Kidney (tissue), 14 donors: Measurements from ENCODE around the gene DVL1. TPM values are rescaled to one million over a fixed set of nuclear protein-coding genes. Genes with fewer than 3 reads are reported as not detected.

ENCODE experiments used
- DNase-seq, 5 donors: peaks; one replicate each; pipeline ENCODE4 v3.0.0-alpha.2; 2013 to 2020
- FAIRE-seq: peaks from 2 replicates; lab custom pipeline; 2012; peaks lifted over from hg19 to GRCh38; lab: Jason Lieb, UNC
- H3K27ac ChIP-seq, 2 donors: one replicate each; pipeline ENCODE4 v1.7.0; 2013; ENCODE audit warnings: low read depth in 2 of 2, low read length in 2 of 2, inconsistent platforms in 1 of 2
- H3K27me3 ChIP-seq: one replicate; pipeline ENCODE4 v1.7.1; 2013; ENCODE audit warnings: low read length, inconsistent platforms; ENCODE audit not compliant: control insufficient read depth, insufficient read depth
- H3K36me3 ChIP-seq, 3 donors: one replicate each; pipeline versions ENCODE4 v1.7.0 to v1.7.1; 2013; ENCODE audit warnings: low read length in 3 of 3, control low read depth in 1 of 3, inconsistent platforms in 1 of 3; ENCODE audit not compliant: insufficient read depth in 3 of 3, control insufficient read depth in 2 of 3
- H3K4me1 ChIP-seq, 3 donors: one replicate each; pipeline versions ENCODE4 v1.7.0 to v1.7.1; 2013; ENCODE audit warnings: low read length in 3 of 3, inconsistent platforms in 1 of 3, low read depth in 1 of 3; ENCODE audit not compliant: control insufficient read depth in 2 of 3, insufficient read depth in 2 of 3
- H3K4me3 ChIP-seq, 3 donors: one replicate each; pipeline versions ENCODE4 v1.7.0 to v1.8.1; 2013; ENCODE audit warnings: low read length in 3 of 3, control low read depth in 1 of 3, inconsistent platforms in 1 of 3
- H3K9ac ChIP-seq, 3 donors: one replicate each; pipeline versions ENCODE4 v1.7.0 to v1.7.1; 2013; ENCODE audit warnings: low read length in 3 of 3, control low read depth in 1 of 3, inconsistent platforms in 1 of 3
- H3K9me3 ChIP-seq, 3 donors: one replicate each; pipeline versions ENCODE4 v1.7.0 to v1.7.1; 2013; ENCODE audit warnings: low read length in 3 of 3, control low read depth in 1 of 3, inconsistent platforms in 1 of 3; ENCODE audit not compliant: control insufficient read depth in 2 of 3, insufficient read depth in 1 of 3
- CTCF ChIP-seq: IDR thresholded peaks from 3 replicates; pipeline ENCODE4 v1.5.1; 2012; ENCODE audit warnings: mild to moderate bottlenecking, moderate library complexity, borderline replicate concordance; ENCODE audit not compliant: insufficient read depth; ENCODE audit errors: extremely low read depth
- intact Hi-C: fragments of 100-400 bp; cut with DNase I; formaldehyde crosslinking; loops from one replicate; pipeline ENCODE4 v1.11.1; 2022
- polyA plus RNA-seq: library from polyadenylated mRNA; stranded (reverse); fragments of 350-450 nt; fragmentation: Illumina TruSeq; extraction: RNeasy Lipid Tissue Mini Kit (QIAGEN cat#74804); gene quantifications from one replicate; pipeline ENCODE4 v1.2.3, GENCODE V29; 2014; ENCODE audit warnings: low read depth, low replicate concordance; ENCODE audit not compliant: insufficient read depth
- total RNA-seq: library from RNA; stranded (reverse); fragmentation: NEBNext Ultra II Directional; extraction: Animal tissue kit (Norgen Biotek cat#: 25700); gene quantifications from one replicate; pipeline ENCODE4 v1.2.1, GENCODE V29; 2021
- donor health status: control.
- donor health status: control.
- donor health status: control.
- donor health status: control.
- donor health status: control.
- donor health status: DM: yes; HTN: yes; CAD: no.
- donor health status: Normal renal cell carcinoma (clear cell type).

The DVL1 gene
- total and polyA plus RNA-seq, 2 donors from 2014 or later, result 32.5 to 55.0 TPM

- H3K4me3 ChIP-seq, result no peak overlapping the region
- no peak for FAIRE-seq
- no peak overlapping the region for H3K27ac ChIP-seq
- no peaks in the 10 kb centered on the region for H3K36me3 ChIP-seq
- no peak for TF ChIP-seq CTCF
- peak in 1 of 5 donors; percentile 58 for DNase-seq
- no peak overlapping the region for H3K9ac ChIP-seq
- H3K27me3 ChIP-seq, result no peaks in the 10 kb centered on the region
- intact Hi-C loops, result no loop called here
- H3K9me3 ChIP-seq, result peaks cover 0 to 2% (median 0%) of the 10 kb centered on the region in 3 donors
- H3K4me1 ChIP-seq, result peaks cover 0 to 21% (median 2%) of the 10 kb centered on the region in 3 donors
These were observed 12.2 kb upstream of the DVL1 start for GRCh38 chr1:1361233-1361981.

GRCh38 chr1:1360506-1361169 lies 11.4 kb upstream of the DVL1 start:
- peak in 2 of 5 donors; percentile 53 to 93 for DNase-seq
- Histone ChIP-seq H3K27ac (no peak overlapping the region), H3K4me3 (no peak overlapping the region), H3K4me1 (peaks cover 0 to 21% (median 2%) of the 10 kb centered on the region in 3 donors), H3K9me3 (no peaks in the 10 kb centered on the region), H3K36me3 (no peaks in the 10 kb centered on the region), H3K27me3 (no peaks in the 10 kb centered on the region), H3K9ac (no peak overlapping the region)
- no peak for TF ChIP-seq CTCF
- FAIRE-seq, result no peak
- intact Hi-C loops, result no loop called here

GRCh38 chr1:1359664-1360468 lies 10.6 kb upstream of the DVL1 start:
- Histone ChIP-seq H3K9me3 (no peaks in the 10 kb centered on the region), H3K4me3 (no peak overlapping the region), H3K9ac (no peak overlapping the region), H3K27ac (peak overlapping the region; percentile 23 to 32), H3K36me3 (no peaks in the 10 kb centered on the region), H3K27me3 (no peaks in the 10 kb centered on the region), H3K4me1 (peaks cover 0 to 21% (median 2%) of the 10 kb centered on the region in 3 donors)
- intact Hi-C loops, result no loop called here
- FAIRE-seq (no peak), DNase-seq (peak; percentile 79 to 88 (median 81))
- no peak for TF ChIP-seq CTCF
